GM18519 (cell line): ENCODE results near the gene ARHGAP10.
"Not testable (repeated sequence)": the region's sequence is repeated elsewhere in the genome, so short reads cannot be mapped to it uniquely, and the experiment has no call there.

Source experiments
- ATAC-seq: cut with Tn5 transposase; IDR thresholded peaks from one replicate; pipeline ENCODE4 v1.9.1; 2021; ENCODE audit warnings: mild to moderate bottlenecking, moderate library complexity; ENCODE audit not compliant: unreplicated experiment, low FRiP score

ARHGAP10 gene

GRCh38 chr4:147969573-147970385 is 237.9 kb downstream of the ARHGAP10 start:
- ATAC-seq: peak; percentile 60

GRCh38 chr4:147971116-147971515 is 239.2 kb downstream of the ARHGAP10 start:
- ATAC-seq: no peak

GRCh38 chr4:147975325-147975724 is 243.4 kb downstream of the ARHGAP10 start:
- no peak for ATAC-seq

- ATAC-seq: no peak
These were observed 244.3 kb downstream of the ARHGAP10 start for GRCh38 chr4:147975933-147976928.

DNA sequence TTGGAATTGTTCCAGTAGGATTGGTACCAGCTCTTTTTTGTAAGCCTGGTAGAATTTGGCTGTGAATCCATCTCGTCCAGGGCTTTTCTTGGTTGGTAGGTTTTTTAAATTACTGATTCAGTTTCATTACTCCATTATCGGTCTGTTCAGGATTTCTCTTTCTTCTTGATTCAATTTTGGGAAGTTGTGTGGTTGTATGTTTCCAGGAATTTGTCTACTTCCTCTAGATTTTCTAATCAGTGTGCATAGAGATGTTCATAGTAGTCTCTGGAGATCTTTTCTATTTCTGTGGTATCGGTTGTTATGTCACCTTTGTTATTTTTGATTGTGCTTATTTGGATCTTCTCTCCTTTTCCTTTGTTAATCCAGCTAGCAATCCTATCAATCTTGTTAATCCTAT is 248.7 kb downstream of the ARHGAP10 start:
- ATAC-seq: no peak

DNA sequence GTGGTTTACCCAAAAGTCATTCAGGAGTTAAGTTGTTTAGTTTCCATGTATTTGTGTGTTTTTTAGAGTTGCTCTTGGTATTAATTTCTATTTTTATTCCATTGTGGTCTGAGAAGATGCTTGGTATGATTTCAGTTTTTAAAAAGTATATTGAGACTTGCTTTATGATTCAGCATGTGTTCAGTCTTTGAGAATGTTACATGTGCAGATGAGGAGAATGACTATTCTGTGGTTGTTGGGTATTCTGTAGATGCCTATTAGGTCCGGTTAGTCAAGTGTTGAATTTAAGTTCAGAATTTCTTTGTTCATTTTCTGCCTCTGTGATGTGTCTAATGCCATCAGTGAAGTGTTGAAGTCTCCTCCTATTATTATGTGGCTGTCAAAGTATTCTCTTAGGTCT is 249.4 kb downstream of the ARHGAP10 start:
- ATAC-seq: peak; percentile 99

DNA sequence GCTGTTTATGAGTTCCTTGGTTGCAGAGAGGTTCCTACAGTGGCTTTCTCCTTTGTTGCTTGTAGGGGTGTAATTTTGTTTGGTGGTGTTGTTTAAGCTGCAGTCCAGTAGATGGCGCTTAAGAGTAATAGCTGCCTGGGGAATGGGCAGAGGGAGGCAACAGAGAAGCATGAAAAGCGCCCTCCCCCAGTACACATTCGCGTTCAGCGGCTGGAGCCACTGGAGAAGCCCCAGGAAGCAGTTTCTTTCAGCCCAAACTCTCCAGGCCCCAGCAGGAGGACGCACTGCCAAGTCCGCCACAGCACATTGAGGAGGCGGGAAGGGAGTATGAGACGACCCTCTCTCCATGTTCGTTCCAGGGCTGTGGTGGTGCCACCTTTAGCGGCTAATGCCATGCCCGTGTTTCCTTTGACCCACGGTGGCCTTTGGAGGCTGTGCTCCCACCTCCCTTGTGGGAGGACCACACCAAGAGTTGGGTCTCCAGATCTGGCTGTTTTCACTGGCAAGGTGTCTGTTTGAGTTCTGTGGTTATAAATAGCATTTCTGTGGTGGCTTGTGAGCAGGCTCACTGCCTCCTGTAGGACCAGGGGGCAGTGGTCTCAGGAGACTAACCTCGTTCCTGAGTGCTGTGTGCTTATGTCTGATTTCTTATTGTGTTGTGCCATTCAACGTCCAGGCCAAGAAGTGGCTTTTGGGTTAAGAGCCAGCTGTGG is 252.3 kb downstream of the ARHGAP10 start:
- no peak for ATAC-seq

GRCh38 chr4:147984778-147985138 is 252.9 kb downstream of the ARHGAP10 start:
- ATAC-seq: no peak

GRCh38 chr4:147985376-147985775 is 253.5 kb downstream of the ARHGAP10 start:
- no peak for ATAC-seq

DNA sequence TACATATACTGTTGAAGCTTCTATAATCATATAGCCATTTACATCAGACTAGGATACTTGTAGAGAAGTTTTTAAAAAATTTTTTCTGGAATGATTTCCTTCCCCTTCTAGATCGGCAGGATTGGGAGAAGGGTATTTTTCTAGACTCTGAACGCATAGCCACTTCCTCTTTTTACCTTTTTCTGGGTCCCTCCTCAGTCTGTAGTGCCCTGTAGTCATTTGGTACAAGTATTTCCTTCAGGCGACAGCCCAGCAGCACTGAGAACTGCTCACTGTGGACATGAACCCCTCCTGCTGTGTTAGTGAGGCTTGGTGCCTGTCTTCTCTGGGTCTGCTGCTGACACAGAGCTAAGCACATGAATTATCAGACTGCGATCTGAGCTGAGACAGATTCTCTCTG is 255.4 kb downstream of the ARHGAP10 start:
- peak; percentile 64 for ATAC-seq

GRCh38 chr4:147991543-147992283 is 259.8 kb downstream of the ARHGAP10 start:
- ATAC-seq: no peak

DNA sequence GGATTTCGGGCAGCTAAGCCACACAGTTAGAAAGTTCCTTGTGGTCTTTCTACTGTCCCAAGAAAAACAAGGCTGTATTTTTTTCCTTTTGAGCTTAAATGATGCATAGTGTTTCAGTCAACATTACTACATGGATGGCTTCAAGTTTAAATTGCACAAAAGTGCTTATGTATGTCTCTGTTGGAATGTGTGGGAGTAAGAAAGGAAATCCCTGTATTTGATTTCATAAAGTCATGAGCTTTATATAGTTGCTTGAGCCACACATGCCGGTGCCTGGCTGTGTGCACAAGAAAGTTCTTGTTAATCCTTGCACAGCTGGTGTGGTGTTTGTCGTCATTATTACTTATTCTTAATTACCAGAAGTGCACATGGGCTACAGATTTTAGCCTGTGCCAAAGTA is 262.2 kb downstream of the ARHGAP10 start:
- no peak for ATAC-seq

- ATAC-seq: no peak
These were observed 262.9 kb downstream of the ARHGAP10 start for GRCh38 chr4:147994491-147995385.

- ATAC-seq: no peak
These were observed 265.0 kb downstream of the ARHGAP10 start for GRCh38 chr4:147996859-147997258.

GRCh38 chr4:148000038-148000437 is 268.1 kb downstream of the ARHGAP10 start:
- ATAC-seq: not testable (repeated sequence)

DNA sequence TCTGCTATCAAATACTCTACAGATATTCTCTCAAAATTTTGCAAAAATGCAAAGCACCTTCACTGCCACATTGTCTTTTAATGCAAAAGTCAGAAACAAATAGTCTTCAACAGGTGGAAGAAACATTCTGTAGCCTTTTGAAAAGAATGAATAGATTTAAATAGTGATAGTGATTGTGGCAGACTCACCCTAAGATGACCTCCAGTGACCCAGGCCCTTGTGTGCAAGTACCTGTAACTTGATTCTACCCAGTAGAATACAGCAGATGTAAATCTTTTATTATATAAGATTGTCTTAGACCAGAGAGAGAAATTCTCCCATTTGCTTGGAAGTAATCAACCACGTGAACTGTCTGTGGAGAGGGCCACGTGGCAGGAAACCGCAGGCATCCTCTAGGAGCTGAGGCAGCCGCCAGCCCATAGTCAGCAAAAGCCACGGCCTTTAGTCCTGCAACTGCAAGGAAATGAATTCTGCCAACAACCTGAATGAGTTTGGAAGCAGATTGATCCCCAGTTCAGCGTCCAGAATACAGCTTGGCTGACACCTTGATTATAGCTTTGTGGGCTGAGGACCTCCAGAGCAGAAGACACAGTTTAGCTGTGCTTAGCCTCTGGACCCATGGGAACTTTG is 272.5 kb downstream of the ARHGAP10 start:
- ATAC-seq: no peak

DNA sequence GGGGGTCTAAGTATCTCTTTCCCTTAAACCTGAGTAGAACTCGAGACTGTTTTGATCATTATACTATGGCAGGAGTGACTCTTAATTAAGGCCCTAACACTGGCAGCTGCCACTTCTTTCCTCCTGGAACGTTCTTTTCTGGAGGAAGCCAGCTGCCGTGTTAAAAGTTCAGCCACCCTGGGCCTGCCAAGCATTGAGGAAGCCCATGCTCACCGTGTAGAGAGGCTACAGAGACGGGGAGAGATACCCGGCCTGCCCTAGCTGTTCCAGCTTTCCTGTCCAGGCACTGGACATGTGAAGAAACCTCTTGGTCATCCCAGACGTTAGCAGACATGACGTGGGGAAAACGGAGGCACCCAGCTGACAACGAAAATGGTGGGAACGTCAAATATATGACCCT is 274.1 kb downstream of the ARHGAP10 start:
- ATAC-seq: no peak

DNA sequence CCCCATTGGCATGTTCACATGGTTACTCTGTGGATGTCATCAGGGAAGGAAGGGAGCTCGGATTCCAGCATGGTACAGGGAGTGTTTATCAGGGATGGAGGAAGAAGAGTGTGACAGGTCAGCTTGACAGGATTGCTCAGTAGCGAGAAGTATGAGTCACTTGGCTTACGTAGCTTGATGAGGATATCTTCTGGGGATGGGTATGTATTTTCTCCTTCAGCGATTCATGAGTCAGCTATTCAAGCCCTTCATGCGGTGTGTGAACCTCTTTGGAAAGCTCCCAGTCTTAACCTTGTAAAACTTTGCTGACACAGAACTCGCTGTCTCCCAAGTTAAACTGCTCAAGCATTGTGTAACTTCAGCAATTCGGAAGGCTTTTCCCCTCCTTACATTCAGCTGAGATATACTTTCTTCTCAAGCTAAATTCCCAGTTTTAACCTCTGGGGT is 275.4 kb downstream of the ARHGAP10 start:
- no peak for ATAC-seq

DNA sequence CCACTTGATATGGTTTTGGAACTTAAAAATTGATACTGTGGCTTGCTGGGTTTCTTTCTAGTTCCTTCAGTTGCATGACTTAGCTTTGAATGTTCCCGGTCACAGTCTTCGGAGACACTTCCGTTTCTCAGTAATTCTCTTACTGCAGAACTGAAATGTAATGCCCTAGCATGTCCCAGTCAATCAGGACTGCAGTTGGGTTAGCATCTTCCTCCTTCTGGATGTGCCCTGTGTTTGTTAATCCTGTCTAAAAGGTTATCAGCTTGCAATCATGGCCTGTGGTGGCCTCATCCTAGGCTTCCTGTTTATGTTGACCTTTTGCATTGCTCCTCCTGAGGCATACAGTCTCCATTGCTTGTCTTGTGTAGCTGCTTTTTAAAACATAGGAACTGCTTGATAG is 275.9 kb downstream of the ARHGAP10 start:
- peak; percentile 55 for ATAC-seq
